ENCODE measurements around the gene BANF2. TPM values are rescaled to one million over a fixed set of nuclear protein-coding genes. Genes with fewer than 3 reads are reported as not detected.

Gene BANF2
- total and polyA plus RNA-seq, 2 of the 13 experiments (the other 11 are each of a cell fraction or from before 2014, with no cell fraction given): 0.35 TPM; not detected in 1

DNA sequence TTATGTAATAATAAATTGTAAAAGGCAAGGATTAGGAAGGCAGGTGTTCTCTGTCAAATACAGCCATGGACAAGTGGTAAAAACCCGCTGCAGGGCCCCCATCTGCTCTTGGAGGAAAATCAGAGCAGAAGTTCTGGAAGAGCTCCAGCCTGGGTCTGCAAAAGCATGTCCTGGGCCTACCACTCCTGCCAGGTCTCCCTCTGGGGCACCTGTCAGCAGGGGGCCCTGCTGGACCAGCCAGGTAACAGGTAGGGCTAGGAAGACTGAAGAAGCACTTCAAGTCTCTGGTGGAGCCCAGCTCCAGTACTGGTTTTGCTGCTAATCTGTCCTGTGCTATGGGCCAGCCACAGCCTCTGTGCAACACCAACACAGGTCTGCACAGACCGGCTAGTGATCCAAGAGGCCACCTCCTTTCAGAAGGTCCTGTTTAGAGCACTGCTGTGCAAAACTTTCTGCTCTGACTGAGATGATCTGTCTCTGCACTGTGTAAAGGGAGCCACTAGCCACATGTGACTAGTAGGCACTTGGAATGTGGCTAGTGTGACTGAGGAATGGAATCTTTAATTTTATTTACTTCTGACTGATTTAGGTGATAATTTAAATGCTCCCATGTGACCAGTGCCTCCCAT lies 47.9 kb upstream of the BANF2 start (continued):
- TF ChIP-seq, protein P1, sequence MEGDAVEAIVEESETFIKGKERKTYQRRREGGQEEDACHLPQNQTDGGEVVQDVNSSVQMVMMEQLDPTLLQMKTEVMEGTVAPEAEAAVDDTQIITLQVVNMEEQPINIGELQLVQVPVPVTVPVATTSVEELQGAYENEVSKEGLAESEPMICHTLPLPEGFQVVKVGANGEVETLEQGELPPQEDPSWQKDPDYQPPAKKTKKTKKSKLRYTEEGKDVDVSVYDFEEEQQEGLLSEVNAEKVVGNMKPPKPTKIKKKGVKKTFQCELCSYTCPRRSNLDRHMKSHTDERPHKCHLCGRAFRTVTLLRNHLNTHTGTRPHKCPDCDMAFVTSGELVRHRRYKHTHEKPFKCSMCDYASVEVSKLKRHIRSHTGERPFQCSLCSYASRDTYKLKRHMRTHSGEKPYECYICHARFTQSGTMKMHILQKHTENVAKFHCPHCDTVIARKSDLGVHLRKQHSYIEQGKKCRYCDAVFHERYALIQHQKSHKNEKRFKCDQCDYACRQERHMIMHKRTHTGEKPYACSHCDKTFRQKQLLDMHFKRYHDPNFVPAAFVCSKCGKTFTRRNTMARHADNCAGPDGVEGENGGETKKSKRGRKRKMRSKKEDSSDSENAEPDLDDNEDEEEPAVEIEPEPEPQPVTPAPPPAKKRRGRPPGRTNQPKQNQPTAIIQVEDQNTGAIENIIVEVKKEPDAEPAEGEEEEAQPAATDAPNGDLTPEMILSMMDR (CRISPR knock-in tag; IDR thresholded peaks at IDR 0.05): peak; percentile 67
- TF ChIP-seq FOXC1 (CRISPR knock-in tag; IDR thresholded peaks at IDR 0.05; ENCODE audit: borderline replicate concordance) (peak; percentile 49; the same call in 1 of the 2 replicates), AHR (CRISPR knock-in tag; IDR thresholded peaks at IDR 0.05) (no peak), ZNF264 (CRISPR knock-in tag; IDR thresholded peaks at IDR 0.05) (0 out of 2 replicates have a peak, but pooled peaks have one; percentile 40), ZNF138 (CRISPR knock-in tag; IDR thresholded peaks at IDR 0.05; ENCODE audit: low read depth) (0 out of 2 replicates have a peak, but pooled peaks have one; percentile 22), ZFP41 (CRISPR knock-in tag; IDR thresholded peaks at IDR 0.05; ENCODE audit: borderline replicate concordance) (0 out of 2 replicates have a peak, but pooled peaks have one; percentile 34), EZH2 (conservative IDR thresholded peaks at IDR 0.05; ENCODE audit: low read depth, low read length) (no peak), ZNF772 (CRISPR knock-in tag; IDR thresholded peaks at IDR 0.05) (0 out of 2 replicates have a peak, but pooled peaks have one; percentile 41), ZNF326 (CRISPR knock-in tag; IDR thresholded peaks at IDR 0.05; ENCODE audit: borderline replicate concordance) (0 out of 2 replicates have a peak, but pooled peaks have one; percentile 48), POLR2A (IDR thresholded peaks at IDR 0.05; ENCODE audit: insufficient read depth in 1 of 2, low read depth in 2 of 2, low read length in 2 of 2) (peak; percentile 16 to 26; a peak in 3 of 4 replicates), POLR2G (IDR thresholded peaks at IDR 0.05; ENCODE audit: low read depth, low read length) (peak; percentile 61; the same call in 1 of the 2 replicates), SNAPC2 (CRISPR knock-in tag; IDR thresholded peaks at IDR 0.05) (0 out of 2 replicates have a peak, but pooled peaks have one; percentile 70), ZNF549 (CRISPR knock-in tag; IDR thresholded peaks at IDR 0.05) (no peak), ZNF296 (CRISPR knock-in tag; conservative IDR thresholded peaks at IDR 0.05) (no peak), ZNF788 (CRISPR knock-in tag; IDR thresholded peaks at IDR 0.05; ENCODE audit: borderline replicate concordance) (peak; percentile 76; the same call in 1 of the 2 replicates), ZNF547 (CRISPR knock-in tag; IDR thresholded peaks at IDR 0.05) (0 out of 2 replicates have a peak, but pooled peaks have one; percentile 42), NCOA1 (CRISPR knock-in tag; IDR thresholded peaks at IDR 0.05) (0 out of 2 replicates have a peak, but pooled peaks have one; percentile 44), RAD21 (CRISPR knock-in tag; IDR thresholded peaks at IDR 0.05) (peak; percentile 30)
- TF ChIP-seq, protein P2, sequence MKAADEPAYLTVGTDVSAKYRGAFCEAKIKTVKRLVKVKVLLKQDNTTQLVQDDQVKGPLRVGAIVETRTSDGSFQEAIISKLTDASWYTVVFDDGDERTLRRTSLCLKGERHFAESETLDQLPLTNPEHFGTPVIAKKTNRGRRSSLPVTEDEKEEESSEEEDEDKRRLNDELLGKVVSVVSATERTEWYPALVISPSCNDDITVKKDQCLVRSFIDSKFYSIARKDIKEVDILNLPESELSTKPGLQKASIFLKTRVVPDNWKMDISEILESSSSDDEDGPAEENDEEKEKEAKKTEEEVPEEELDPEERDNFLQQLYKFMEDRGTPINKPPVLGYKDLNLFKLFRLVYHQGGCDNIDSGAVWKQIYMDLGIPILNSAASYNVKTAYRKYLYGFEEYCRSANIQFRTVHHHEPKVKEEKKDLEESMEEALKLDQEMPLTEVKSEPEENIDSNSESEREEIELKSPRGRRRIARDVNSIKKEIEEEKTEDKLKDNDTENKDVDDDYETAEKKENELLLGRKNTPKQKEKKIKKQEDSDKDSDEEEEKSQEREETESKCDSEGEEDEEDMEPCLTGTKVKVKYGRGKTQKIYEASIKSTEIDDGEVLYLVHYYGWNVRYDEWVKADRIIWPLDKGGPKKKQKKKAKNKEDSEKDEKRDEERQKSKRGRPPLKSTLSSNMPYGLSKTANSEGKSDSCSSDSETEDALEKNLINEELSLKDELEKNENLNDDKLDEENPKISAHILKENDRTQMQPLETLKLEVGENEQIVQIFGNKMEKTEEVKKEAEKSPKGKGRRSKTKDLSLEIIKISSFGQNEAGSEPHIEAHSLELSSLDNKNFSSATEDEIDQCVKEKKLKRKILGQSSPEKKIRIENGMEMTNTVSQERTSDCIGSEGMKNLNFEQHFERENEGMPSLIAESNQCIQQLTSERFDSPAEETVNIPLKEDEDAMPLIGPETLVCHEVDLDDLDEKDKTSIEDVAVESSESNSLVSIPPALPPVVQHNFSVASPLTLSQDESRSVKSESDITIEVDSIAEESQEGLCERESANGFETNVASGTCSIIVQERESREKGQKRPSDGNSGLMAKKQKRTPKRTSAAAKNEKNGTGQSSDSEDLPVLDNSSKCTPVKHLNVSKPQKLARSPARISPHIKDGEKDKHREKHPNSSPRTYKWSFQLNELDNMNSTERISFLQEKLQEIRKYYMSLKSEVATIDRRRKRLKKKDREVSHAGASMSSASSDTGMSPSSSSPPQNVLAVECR (CRISPR knock-in tag; IDR thresholded peaks at IDR 0.05; ENCODE audit: borderline replicate concordance): peak; percentile 33; the same call in 1 of the 2 replicates
- TF ChIP-seq, protein P3, sequence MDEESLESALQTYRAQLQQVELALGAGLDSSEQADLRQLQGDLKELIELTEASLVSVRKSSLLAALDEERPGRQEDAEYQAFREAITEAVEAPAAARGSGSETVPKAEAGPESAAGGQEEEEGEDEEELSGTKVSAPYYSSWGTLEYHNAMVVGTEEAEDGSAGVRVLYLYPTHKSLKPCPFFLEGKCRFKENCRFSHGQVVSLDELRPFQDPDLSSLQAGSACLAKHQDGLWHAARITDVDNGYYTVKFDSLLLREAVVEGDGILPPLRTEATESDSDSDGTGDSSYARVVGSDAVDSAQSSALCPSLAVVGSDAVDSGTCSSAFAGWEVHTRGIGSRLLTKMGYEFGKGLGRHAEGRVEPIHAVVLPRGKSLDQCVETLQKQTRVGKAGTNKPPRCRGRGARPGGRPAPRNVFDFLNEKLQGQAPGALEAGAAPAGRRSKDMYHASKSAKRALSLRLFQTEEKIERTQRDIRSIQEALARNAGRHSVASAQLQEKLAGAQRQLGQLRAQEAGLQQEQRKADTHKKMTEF (CRISPR knock-in tag; IDR thresholded peaks at IDR 0.05): 0 out of 2 replicates have a peak, but pooled peaks have one; percentile 11
- TF ChIP-seq, protein P4, sequence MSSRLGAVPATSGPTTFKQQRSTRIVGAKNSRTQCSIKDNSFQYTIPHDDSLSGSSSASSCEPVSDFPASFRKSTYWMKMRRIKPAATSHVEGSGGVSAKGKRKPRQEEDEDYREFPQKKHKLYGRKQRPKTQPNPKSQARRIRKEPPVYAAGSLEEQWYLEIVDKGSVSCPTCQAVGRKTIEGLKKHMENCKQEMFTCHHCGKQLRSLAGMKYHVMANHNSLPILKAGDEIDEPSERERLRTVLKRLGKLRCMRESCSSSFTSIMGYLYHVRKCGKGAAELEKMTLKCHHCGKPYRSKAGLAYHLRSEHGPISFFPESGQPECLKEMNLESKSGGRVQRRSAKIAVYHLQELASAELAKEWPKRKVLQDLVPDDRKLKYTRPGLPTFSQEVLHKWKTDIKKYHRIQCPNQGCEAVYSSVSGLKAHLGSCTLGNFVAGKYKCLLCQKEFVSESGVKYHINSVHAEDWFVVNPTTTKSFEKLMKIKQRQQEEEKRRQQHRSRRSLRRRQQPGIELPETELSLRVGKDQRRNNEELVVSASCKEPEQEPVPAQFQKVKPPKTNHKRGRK (CRISPR knock-in tag; IDR thresholded peaks at IDR 0.05): 0 out of 2 replicates have a peak, but pooled peaks have one; percentile 13

Measured in HepG2 (cell line).